ENCODE measurements around the gene F10.

F10 gene

GRCh38 chr13:113122550-113123225 is at the start of gene F10:
TSS of gene F10 (plus strand) at chr13:113122799. CDS start at chr13:113122856, 57 bp downstream.
- H3K4me3 ChIP-seq (ENCODE audit: low read depth in 1 of 2, low read length in 1 of 2): no peak within 1 kb of the TSS
- no peaks in the 10 kb centered on the region for H3K9me3 ChIP-seq
- H3K4me1 ChIP-seq (ENCODE audit: control insufficient read depth in 1 of 2, insufficient read depth in 1 of 2, low read depth in 1 of 2, low read length in 1 of 2): no peaks in the 10 kb centered on the region
- no peak for TF ChIP-seq CTCF (IDR thresholded peaks at IDR 0.05)
- H3K27ac ChIP-seq: no peak within 1 kb of the TSS
- H3K36me3 ChIP-seq: no peaks in the 10 kb centered on the region
- peaks cover 14% of the 10 kb centered on the region for H3K27me3 ChIP-seq

- Histone ChIP-seq H3K4me3 (ENCODE audit: low read depth in 1 of 2, low read length in 1 of 2) (no peak overlapping the region), H3K27me3 (no peaks in the 10 kb centered on the region), H3K27ac (no peak overlapping the region), H3K36me3 (no peaks in the 10 kb centered on the region), H3K4me1 (ENCODE audit: control insufficient read depth in 1 of 2, insufficient read depth in 1 of 2, low read depth in 1 of 2, low read length in 1 of 2) (no peaks in the 10 kb centered on the region), H3K9me3 (no peaks in the 10 kb centered on the region)
- TF ChIP-seq CTCF (IDR thresholded peaks at IDR 0.05): no peak
Observed at GRCh38 chr13:113073942-113074341, 48.7 kb upstream of the F10 start.

DNA sequence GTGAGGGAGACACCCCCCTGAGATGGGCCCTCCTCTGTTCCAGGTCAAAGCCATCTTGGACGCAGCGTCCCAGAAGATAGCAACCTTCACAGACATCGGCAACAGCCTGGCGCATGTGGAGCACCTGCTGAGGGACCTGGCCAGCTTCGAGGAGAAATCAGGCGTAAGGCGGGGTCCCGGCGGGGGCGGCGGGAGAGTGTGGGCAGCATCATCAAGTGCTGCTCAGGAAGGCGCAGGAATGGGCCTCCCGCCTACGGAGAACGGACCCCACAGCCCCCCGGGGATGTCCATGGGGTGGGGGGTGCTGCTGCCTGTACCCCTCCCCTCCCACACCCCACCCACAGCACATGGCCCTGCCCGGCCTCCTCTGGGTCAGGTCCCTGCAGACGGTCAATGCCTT is 48.2 kb upstream of the F10 start:
- H3K9me3 ChIP-seq: no peaks in the 10 kb centered on the region
- no peaks in the 10 kb centered on the region for H3K36me3 ChIP-seq
- H3K27ac ChIP-seq: no peak overlapping the region
- no peaks in the 10 kb centered on the region for H3K27me3 ChIP-seq
- no peaks in the 10 kb centered on the region for H3K4me1 ChIP-seq (ENCODE audit: control insufficient read depth in 1 of 2, insufficient read depth in 1 of 2, low read depth in 1 of 2, low read length in 1 of 2)
- TF ChIP-seq CTCF (IDR thresholded peaks at IDR 0.05): no peak
- H3K4me3 ChIP-seq (ENCODE audit: low read depth in 1 of 2, low read length in 1 of 2): no peak overlapping the region

DNA sequence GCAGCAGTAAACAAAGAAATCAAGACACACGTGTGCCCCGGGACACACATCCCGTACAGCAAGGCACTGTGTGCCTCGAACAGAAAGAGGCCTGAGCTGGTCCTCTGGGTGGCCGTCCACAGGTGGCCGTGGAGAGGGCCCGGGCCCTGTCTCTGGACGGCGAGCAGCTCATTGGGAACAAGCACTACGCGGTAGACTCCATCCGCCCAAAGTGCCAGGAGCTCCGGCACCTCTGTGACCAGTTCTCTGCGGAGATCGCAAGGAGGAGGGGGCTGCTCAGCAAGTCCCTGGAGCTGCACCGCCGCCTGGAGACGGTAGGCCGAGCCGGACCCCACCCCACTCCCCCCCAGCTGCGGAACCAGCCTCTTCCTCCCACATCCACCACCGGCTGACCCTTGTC is 47.7 kb upstream of the F10 start:
- no peaks in the 10 kb centered on the region for H3K36me3 ChIP-seq

GRCh38 chr13:113075711-113076110 is 46.9 kb upstream of the F10 start:
- H3K9me3 ChIP-seq: no peaks in the 10 kb centered on the region
- no peaks in the 10 kb centered on the region for H3K4me1 ChIP-seq (ENCODE audit: control insufficient read depth in 1 of 2, insufficient read depth in 1 of 2, low read depth in 1 of 2, low read length in 1 of 2)
- H3K27ac ChIP-seq: no peak overlapping the region
- TF ChIP-seq CTCF (IDR thresholded peaks at IDR 0.05): no peak
- H3K36me3 ChIP-seq: no peaks in the 10 kb centered on the region
- no peak overlapping the region for H3K4me3 ChIP-seq (ENCODE audit: low read depth in 1 of 2, low read length in 1 of 2)
- H3K27me3 ChIP-seq: no peaks in the 10 kb centered on the region

More for the DNA sequence above, 47.7 kb upstream of the F10 start:
- Histone ChIP-seq H3K9me3 (no peaks in the 10 kb centered on the region), H3K27ac (no peak overlapping the region), H3K4me3 (ENCODE audit: low read depth in 1 of 2, low read length in 1 of 2) (no peak overlapping the region), H3K4me1 (ENCODE audit: control insufficient read depth in 1 of 2, insufficient read depth in 1 of 2, low read depth in 1 of 2, low read length in 1 of 2) (no peaks in the 10 kb centered on the region), H3K27me3 (no peaks in the 10 kb centered on the region)
- no peak for TF ChIP-seq CTCF (IDR thresholded peaks at IDR 0.05)
